SU-DHL-6 (cell line): ENCODE data around the gene RPTOR.

ENCODE experiments used
- H2AFZ ChIP-seq: fragments of 200-600 bp; sonication (generic); 2 replicates; pipeline ENCODE4 v1.6.1; 2014; ENCODE audit warnings: low read depth, mild to moderate bottlenecking, moderate library complexity, mixed read lengths, antibody characterized with exemption, low read length; ENCODE audit not compliant: severe bottlenecking
- H3F3A ChIP-seq: fragments of 200-600 bp; shearing (Covaris generic); 2 replicates; pipeline ENCODE4 v1.6.0; 2016; ENCODE audit warnings: antibody characterized with exemption, mild to moderate bottlenecking; ENCODE audit not compliant: insufficient read depth
- H3K27ac ChIP-seq: fragments of 200-600 bp; sonication (generic); 2 replicates; pipeline ENCODE4 v1.5.1; 2016; ENCODE audit warnings: low read depth, mild to moderate bottlenecking, low read length, moderate library complexity, mixed read lengths
- H3K27me3 ChIP-seq: fragments of 200-600 bp; sonication (generic), shearing (Covaris generic); 2 replicates; pipeline ENCODE4 v1.6.0; 2014; ENCODE audit warnings: mild to moderate bottlenecking, low read length
- H3K36me3 ChIP-seq: fragments of 200-600 bp; sonication (generic); 2 replicates; pipeline ENCODE4 v1.6.1; 2014; ENCODE audit warnings: mild to moderate bottlenecking, low read length, mixed read lengths
- H3K4me2 ChIP-seq: fragments of 300-600, 200-600 bp; shearing (Covaris generic), sonication (generic); 2 replicates; pipeline ENCODE4 v1.6.0; 2014; ENCODE audit warnings: low read length, low read depth, mild to moderate bottlenecking; ENCODE audit not compliant: poor library complexity, severe bottlenecking
- H3K4me3 ChIP-seq: fragments of 200-600 bp; sonication (generic); 2 replicates; pipeline ENCODE4 v1.5.1; 2014; ENCODE audit warnings: antibody characterized with exemption, low read length, mild to moderate bottlenecking, mixed read lengths; ENCODE audit not compliant: insufficient read depth, poor library complexity, severe bottlenecking
- H3K79me2 ChIP-seq: fragments of 200-600 bp; sonication (generic); 2 replicates; pipeline ENCODE4 v1.6.1; 2014; ENCODE audit warnings: mild to moderate bottlenecking, low read length, moderate library complexity; ENCODE audit not compliant: insufficient read depth
- H3K9ac ChIP-seq: fragments of 200-600 bp; sonication (generic); 2 replicates; pipeline ENCODE4 v1.7.0; 2014; ENCODE audit warnings: mild to moderate bottlenecking, low read length
- H3K9me2 ChIP-seq: fragments of 200-600 bp; sonication (generic); replicated peaks from 2 replicates; pipeline ENCODE4 v1.6.1; 2014; ENCODE audit warnings: low read length; ENCODE audit not compliant: insufficient read depth
- H3K9me3 ChIP-seq: fragments of 200-600 bp; sonication (generic); 2 replicates; pipeline ENCODE4 v1.6.1; 2014; ENCODE audit warnings: low read length, mixed read lengths; ENCODE audit not compliant: insufficient read depth
- H4K20me1 ChIP-seq: fragments of 200-600 bp; sonication (generic); 2 replicates; pipeline ENCODE4 v1.6.1; 2014; ENCODE audit warnings: low read depth, mild to moderate bottlenecking, antibody characterized with exemption, low read length, moderate library complexity, mixed read lengths
- EZH2phosphoT487 ChIP-seq: fragments of 200-600 bp; sonication (generic), shearing (Covaris generic); conservative IDR thresholded peaks from 2 replicates; pipeline ENCODE4 v1.6.1; 2018; ENCODE audit warnings: mild to moderate bottlenecking, antibody characterized with exemption, low read length, moderate library complexity, mixed read lengths
- TF ChIP-seq, protein P1 (sequence below): fragments of 200-600 bp; sonication (generic); IDR thresholded peaks from one replicate; pipeline ENCODE4 v1.5.1; 2017; ENCODE audit warnings: antibody characterized with exemption, mild to moderate bottlenecking, low read length, moderate library complexity; ENCODE audit not compliant: insufficient read depth, poor library complexity, severe bottlenecking

Gene RPTOR

DNA sequence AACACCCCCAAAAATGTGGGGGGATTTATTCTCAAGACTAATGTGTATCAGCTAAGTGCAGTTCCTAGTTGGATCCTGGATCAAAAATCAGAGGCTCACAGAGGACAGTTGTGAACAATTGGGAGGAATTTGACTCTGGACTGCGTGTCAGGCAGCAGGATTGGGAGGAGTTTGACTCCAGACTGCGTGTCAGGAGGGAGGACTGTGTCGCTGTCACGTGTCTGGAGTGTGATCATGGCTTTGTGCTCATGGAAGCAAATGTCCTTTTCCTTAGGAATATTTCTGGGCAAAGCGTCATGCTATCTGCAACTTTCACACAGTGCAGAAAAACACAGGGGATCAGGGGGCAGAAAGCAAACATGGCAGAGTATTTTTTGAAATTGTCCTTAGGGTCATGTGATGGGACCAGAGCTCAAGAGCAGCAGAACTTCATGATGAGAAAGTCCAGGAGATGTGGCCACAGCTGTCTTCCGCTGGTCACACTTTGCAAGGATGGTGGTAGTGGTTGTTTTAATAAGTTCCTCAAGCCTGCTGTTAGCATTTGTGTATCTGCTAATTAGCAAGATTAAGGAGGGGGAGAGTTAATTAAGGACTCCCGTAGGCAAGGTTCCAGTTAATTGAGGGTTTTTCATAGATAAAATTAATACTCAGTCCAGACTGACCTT lies 325.0 kb downstream of the RPTOR start:
- Histone ChIP-seq H3K79me2 (no peaks in the 10 kb centered on the region), H3K9ac (no peak overlapping the region), H4K20me1 (no peaks in the 10 kb centered on the region), H3K4me2 (no peak overlapping the region), H2AFZ (no peak overlapping the region), H3K27ac (no peak overlapping the region), H3K9me2 (no peaks in the 10 kb centered on the region), H3K9me3 (no peaks in the 10 kb centered on the region), H3K36me3 (no peaks in the 10 kb centered on the region), H3F3A (no peaks in the 10 kb centered on the region), H3K4me3 (no peak overlapping the region), H3K27me3 (no peaks in the 10 kb centered on the region)
- no peak for TF ChIP-seq EZH2phosphoT487
- TF ChIP-seq, protein P1, sequence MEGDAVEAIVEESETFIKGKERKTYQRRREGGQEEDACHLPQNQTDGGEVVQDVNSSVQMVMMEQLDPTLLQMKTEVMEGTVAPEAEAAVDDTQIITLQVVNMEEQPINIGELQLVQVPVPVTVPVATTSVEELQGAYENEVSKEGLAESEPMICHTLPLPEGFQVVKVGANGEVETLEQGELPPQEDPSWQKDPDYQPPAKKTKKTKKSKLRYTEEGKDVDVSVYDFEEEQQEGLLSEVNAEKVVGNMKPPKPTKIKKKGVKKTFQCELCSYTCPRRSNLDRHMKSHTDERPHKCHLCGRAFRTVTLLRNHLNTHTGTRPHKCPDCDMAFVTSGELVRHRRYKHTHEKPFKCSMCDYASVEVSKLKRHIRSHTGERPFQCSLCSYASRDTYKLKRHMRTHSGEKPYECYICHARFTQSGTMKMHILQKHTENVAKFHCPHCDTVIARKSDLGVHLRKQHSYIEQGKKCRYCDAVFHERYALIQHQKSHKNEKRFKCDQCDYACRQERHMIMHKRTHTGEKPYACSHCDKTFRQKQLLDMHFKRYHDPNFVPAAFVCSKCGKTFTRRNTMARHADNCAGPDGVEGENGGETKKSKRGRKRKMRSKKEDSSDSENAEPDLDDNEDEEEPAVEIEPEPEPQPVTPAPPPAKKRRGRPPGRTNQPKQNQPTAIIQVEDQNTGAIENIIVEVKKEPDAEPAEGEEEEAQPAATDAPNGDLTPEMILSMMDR: no peak

DNA sequence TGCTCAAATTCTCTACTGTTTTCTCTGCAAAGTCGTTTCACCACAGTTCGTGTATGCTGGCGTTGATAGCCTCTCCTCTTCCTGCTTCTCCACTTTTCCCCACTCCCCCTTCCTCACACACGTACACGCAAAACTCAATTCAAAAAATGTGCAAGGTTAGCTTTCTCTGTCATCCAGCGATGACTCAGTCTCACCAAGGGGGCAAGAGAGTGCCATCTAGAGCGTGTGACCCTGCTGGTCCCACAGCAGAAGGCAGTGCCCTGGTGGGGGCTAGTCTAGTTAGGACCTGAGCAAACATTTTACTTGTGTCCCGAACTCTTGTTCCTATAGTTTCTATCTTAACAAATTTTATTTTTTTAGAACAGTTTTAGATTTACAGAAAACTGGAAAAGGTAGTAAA lies 325.8 kb downstream of the RPTOR start:
- TF ChIP-seq EZH2phosphoT487: no peak
- TF ChIP-seq, protein P1: no peak
- H3K4me3 ChIP-seq: no peak overlapping the region
- no peaks in the 10 kb centered on the region for H3K27me3 ChIP-seq
- no peak overlapping the region for H3K4me2 ChIP-seq
- H3K9me3 ChIP-seq: no peaks in the 10 kb centered on the region
- no peak overlapping the region for H3K9ac ChIP-seq
- no peaks in the 10 kb centered on the region for H3K79me2 ChIP-seq
- H3K27ac ChIP-seq: no peak overlapping the region
- no peaks in the 10 kb centered on the region for H3K9me2 ChIP-seq
- H2AFZ ChIP-seq: no peak overlapping the region
- no peaks in the 10 kb centered on the region for H4K20me1 ChIP-seq
- no peaks in the 10 kb centered on the region for H3K36me3 ChIP-seq
- no peaks in the 10 kb centered on the region for H3F3A ChIP-seq

DNA sequence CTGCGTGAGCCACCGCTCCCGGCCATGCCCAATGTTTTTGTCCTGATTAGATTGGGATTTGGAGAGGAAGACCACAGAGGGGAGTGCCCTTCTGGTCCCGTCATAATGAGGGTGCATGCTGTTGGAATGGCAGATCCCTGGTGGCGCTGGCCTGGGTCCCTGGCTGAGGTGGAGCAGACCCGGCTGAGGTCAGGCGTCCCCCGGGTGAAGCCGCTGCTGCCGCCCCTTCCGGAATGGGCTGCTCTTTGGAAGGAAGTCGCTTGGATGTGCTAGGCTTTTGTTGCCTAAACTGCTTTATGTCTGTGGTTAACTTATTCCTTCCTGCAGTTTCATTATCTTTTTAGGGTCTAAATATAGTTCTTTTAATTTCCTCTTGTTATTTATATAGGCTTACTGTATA lies 326.7 kb downstream of the RPTOR start:
- Histone ChIP-seq H2AFZ (no peak overlapping the region), H3K9ac (no peak overlapping the region), H3K4me2 (no peak overlapping the region), H3K9me3 (no peaks in the 10 kb centered on the region), H3K79me2 (no peaks in the 10 kb centered on the region), H3K27ac (no peak overlapping the region), H4K20me1 (no peaks in the 10 kb centered on the region), H3K9me2 (no peaks in the 10 kb centered on the region), H3K4me3 (no peak overlapping the region), H3F3A (no peaks in the 10 kb centered on the region), H3K27me3 (no peaks in the 10 kb centered on the region), H3K36me3 (no peaks in the 10 kb centered on the region)
- TF ChIP-seq, protein P1: no peak
- no peak for TF ChIP-seq EZH2phosphoT487
